ENCODE results near the gene LCOR. TPM values are rescaled to one million over a fixed set of nuclear protein-coding genes. Genes with fewer than 3 reads are reported as not detected.

Gene LCOR
- total and polyA plus RNA-seq, 9 donors = 9.0 to 18.0 (median 12.0) TPM

DNA sequence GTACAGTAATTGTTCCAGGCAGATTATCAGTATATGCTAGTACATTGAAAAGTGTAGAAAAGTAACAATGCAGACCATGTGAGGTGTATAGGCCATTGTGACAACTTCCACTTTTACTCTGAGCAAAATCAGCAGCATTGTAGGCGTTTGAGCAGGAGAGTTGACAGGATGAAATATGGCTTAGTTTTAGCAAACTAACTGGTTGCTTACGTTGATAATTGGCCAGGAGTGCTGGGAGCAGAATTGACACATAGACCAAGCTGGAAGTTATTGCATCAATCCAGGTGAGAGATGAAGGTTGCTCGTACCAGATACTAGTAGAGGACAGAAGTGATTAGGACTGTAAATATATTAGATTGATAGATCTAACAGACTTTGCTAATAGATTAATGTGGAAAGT lies 46.0 kb downstream of the LCOR start:
- no peaks in the 10 kb centered on the region for H3K4me1 ChIP-seq (ENCODE audit: control insufficient read depth, insufficient read depth, low read length)
- H3K4me3 ChIP-seq (ENCODE audit: low read length) = no peak overlapping the region
- H3K27ac ChIP-seq (ENCODE audit: low read length) = no peak overlapping the region

DNA sequence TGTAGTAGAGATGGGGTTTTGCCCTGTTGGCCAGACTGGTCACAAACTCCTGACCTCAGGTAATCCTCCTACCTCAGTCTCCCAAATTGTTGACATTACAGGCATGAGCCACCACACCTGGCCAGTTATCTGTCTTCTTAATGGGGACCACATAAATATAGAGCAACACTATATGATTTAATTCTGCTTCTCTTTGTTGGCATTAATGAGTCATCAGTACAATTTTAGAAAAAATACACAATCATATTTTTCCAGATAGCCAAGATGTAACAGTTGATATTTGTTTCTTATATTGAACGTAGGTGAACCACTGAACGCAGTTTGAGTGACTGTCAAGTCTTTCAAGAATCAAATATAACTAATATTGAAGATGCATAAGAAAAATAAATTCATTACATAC lies 48.5 kb downstream of the LCOR start:
- no CpG with 5 or more reads among the region's 2 CpGs for WGBS (ENCODE audit: insufficient coverage)
- no peaks in the 10 kb centered on the region for H3K27me3 ChIP-seq (ENCODE audit: control insufficient read depth, insufficient read depth, low read length)
- H3K9me3 ChIP-seq (replicated peaks; ENCODE audit: control insufficient read depth, low read depth, low read length) = no peaks in the 10 kb centered on the region
- H3K27ac ChIP-seq (ENCODE audit: low read length) = no peak overlapping the region
- no peaks in the 10 kb centered on the region for H3K36me3 ChIP-seq (ENCODE audit: control insufficient read depth, insufficient read depth, low read length)
- no peak overlapping the region for H3K4me3 ChIP-seq (ENCODE audit: low read length)
- no peak for DNase-seq
- H3K4me1 ChIP-seq (ENCODE audit: control insufficient read depth, insufficient read depth, low read length) = no peaks in the 10 kb centered on the region

More for the DNA sequence above, 46.0 kb downstream of the LCOR start:
- no peak for DNase-seq
- H3K9me3 ChIP-seq (replicated peaks; ENCODE audit: control insufficient read depth, low read depth, low read length) = no peaks in the 10 kb centered on the region
- H3K36me3 ChIP-seq (ENCODE audit: control insufficient read depth, insufficient read depth, low read length) = no peaks in the 10 kb centered on the region
- 63% methylated on average over 3 of the region's 3 CpGs for WGBS (ENCODE audit: insufficient coverage)
- H3K27me3 ChIP-seq (ENCODE audit: control insufficient read depth, insufficient read depth, low read length) = no peaks in the 10 kb centered on the region

DNA sequence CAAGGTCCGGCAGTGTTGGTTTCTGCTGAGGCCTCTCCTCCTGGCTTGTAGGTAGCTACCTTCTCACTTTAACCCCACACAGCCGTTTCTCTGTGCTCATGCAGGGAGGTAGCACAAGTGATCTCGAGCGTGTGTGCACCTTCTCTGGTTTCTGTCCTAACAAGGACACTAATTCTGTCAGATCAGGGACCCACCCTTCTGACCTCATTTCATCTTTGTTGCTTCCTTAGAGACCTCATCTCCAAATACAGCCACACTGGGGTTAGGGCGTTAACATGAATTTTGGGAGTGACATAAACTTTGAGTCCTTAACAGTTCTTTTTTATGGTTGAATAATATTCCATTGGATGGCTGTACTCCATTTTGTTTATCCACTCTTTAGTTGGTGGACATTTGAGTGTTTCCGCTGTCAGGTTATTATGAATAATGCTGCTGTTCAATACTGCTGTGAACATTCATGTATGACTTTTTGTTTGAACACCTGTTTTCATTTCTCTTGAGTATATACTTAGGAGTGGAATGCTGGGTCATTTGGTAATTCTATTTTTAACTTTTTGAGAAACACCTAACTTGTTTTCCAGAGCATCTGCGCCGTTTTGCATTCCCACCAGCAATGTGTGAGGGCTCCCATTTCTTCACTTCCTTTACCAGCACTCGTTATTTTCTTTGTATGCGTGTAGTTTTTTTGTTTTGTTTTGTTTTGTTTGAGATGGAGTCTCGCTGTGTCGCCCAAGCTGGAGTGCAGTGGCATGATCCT lies 57.5 kb downstream of the LCOR start:
- Histone ChIP-seq H3K4me1 (ENCODE audit: control insufficient read depth, insufficient read depth, low read length) (no peaks in the 10 kb centered on the region), H3K4me3 (ENCODE audit: low read length) (no peak overlapping the region), H3K36me3 (ENCODE audit: control insufficient read depth, insufficient read depth, low read length) (peaks cover 8% of the 10 kb centered on the region), H3K27me3 (ENCODE audit: control insufficient read depth, insufficient read depth, low read length) (no peaks in the 10 kb centered on the region), H3K9me3 (replicated peaks; ENCODE audit: control insufficient read depth, low read depth, low read length) (peaks cover 15% of the 10 kb centered on the region), H3K27ac (ENCODE audit: low read length) (no peak overlapping the region)
- DNase-seq = no peak
- whole genome bisulfite sequencing (ENCODE audit: insufficient coverage) = 100% methylated on average over 2 of the region's 12 CpGs

DNA sequence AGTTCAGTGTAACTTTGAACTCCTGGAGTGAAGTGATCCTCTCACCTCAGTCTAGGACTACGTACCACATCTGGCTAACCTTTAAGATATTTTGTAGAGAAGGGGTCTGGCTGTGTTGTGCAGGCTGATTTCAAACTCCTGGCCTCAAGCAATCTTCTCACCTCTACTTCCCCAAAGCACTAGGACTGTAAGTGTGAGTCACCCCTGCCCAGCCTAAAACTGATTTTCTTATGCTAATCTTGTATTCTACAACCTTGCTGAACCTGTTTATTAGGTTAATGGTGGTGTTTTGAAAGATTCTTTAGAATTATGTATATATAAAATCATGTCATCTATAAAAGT lies 58.0 kb downstream of the LCOR start:
- peaks cover 15% of the 10 kb centered on the region for H3K9me3 ChIP-seq (replicated peaks; ENCODE audit: control insufficient read depth, low read depth, low read length)
- H3K27ac ChIP-seq (ENCODE audit: low read length) = no peak overlapping the region
- peaks cover 8% of the 10 kb centered on the region for H3K36me3 ChIP-seq (ENCODE audit: control insufficient read depth, insufficient read depth, low read length)
- WGBS (ENCODE audit: insufficient coverage) = no CpG with 5 or more reads among the region's 1 CpG
- H3K4me1 ChIP-seq (ENCODE audit: control insufficient read depth, insufficient read depth, low read length) = no peaks in the 10 kb centered on the region
- no peaks in the 10 kb centered on the region for H3K27me3 ChIP-seq (ENCODE audit: control insufficient read depth, insufficient read depth, low read length)
- no peak for DNase-seq
- H3K4me3 ChIP-seq (ENCODE audit: low read length) = no peak overlapping the region

DNA sequence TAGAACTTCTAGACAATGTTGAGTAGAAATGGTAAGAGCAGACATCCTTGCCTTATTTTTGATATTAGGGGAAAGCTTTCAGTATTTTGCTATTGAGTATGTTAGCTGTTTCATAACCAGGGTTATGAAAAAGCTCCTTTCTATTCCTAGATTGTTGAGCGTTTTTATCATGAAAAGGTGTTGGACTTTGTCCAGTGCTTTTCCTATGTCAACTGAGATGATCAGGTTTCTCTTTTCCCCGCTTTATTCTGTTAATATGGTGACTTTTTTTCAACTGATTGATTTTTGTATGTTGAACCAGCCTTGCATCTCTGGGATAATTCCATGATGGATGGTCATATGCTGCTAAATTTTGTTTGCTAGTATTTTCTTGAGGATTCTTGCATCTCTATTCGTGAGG lies 58.5 kb downstream of the LCOR start:
- Histone ChIP-seq H3K4me1 (ENCODE audit: control insufficient read depth, insufficient read depth, low read length) (no peaks in the 10 kb centered on the region), H3K36me3 (ENCODE audit: control insufficient read depth, insufficient read depth, low read length) (peaks cover 8% of the 10 kb centered on the region), H3K9me3 (replicated peaks; ENCODE audit: control insufficient read depth, low read depth, low read length) (peaks cover 15% of the 10 kb centered on the region), H3K27ac (ENCODE audit: low read length) (no peak overlapping the region), H3K4me3 (ENCODE audit: low read length) (no peak overlapping the region), H3K27me3 (ENCODE audit: control insufficient read depth, insufficient read depth, low read length) (no peaks in the 10 kb centered on the region)
- no peak for DNase-seq
- no CpG with 5 or more reads among the region's 3 CpGs for WGBS (ENCODE audit: insufficient coverage)

DNA sequence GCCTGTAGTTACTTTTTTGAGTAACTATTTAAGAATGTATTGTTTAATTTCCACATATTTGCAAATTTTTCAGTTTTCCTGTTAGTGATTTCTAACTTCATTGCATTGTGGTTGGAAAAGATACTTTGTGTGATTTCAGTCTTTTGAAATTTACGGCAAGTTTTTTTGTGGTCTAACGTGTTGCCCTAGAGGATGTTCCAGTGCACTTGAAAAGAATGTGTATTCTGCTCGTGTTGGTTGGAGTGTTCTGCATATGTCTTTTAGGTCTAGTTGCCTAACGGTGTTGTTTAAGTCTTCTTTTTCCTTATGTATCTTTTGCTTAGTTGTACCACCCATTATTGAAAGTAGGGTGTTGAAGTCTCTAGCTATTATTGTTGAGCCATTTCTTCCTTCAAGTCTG lies 59.7 kb downstream of the LCOR start:
- DNase-seq = no peak
- WGBS (ENCODE audit: insufficient coverage) = no CpG with 5 or more reads among the region's 4 CpGs
- Histone ChIP-seq H3K27me3 (ENCODE audit: control insufficient read depth, insufficient read depth, low read length) (no peaks in the 10 kb centered on the region), H3K4me3 (ENCODE audit: low read length) (no peak overlapping the region), H3K9me3 (replicated peaks; ENCODE audit: control insufficient read depth, low read depth, low read length) (peaks cover 15% of the 10 kb centered on the region), H3K27ac (ENCODE audit: low read length) (no peak overlapping the region), H3K4me1 (ENCODE audit: control insufficient read depth, insufficient read depth, low read length) (no peaks in the 10 kb centered on the region), H3K36me3 (ENCODE audit: control insufficient read depth, insufficient read depth, low read length) (peaks cover 5% of the 10 kb centered on the region)

DNA sequence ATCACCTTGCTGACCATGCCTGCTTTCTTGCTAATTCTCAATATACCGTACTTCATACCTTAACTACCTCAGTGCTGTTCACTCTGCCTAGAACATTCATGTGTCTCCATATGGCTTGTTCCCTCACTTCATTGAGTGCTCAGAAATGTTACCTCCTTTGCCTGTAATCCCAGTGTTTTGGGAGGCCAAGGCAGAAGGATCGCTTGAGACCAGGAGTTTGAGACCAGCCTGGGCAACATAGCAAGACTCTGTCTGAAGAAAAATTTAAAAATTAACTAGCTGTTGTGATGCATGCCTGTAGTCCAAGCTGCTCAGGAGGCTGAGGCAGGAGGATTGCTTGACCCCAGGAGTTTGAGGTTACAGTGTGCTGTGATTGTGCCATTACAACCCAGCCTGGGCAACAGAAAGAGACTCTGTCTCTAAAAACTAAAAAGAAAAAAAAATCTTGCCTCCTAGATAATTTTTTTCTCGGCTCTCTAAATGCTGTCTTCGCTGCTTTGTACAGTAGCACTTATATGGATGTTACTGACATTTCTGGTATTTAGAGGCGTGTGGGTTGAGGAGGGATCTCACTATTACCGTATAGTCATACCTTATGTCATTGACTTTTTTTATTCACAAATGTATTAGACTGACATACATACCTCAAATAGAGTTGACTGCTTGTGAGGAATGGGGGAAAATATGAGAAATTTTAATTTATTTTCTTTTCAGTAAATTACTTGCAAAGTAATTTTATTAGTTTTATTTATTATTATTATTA lies 63.7 kb downstream of the LCOR start:
- no peaks in the 10 kb centered on the region for H3K36me3 ChIP-seq (ENCODE audit: control insufficient read depth, insufficient read depth, low read length)
- no peaks in the 10 kb centered on the region for H3K4me1 ChIP-seq (ENCODE audit: control insufficient read depth, insufficient read depth, low read length)
- H3K27ac ChIP-seq (ENCODE audit: low read length) = no peak overlapping the region
- H3K9me3 ChIP-seq (replicated peaks; ENCODE audit: control insufficient read depth, low read depth, low read length) = peaks cover 11% of the 10 kb centered on the region
- H3K4me3 ChIP-seq (ENCODE audit: low read length) = no peak overlapping the region
- no peaks in the 10 kb centered on the region for H3K27me3 ChIP-seq (ENCODE audit: control insufficient read depth, insufficient read depth, low read length)
- no peak for DNase-seq
- WGBS (ENCODE audit: insufficient coverage) = 100% methylated on average over 2 of the region's 6 CpGs

DNA sequence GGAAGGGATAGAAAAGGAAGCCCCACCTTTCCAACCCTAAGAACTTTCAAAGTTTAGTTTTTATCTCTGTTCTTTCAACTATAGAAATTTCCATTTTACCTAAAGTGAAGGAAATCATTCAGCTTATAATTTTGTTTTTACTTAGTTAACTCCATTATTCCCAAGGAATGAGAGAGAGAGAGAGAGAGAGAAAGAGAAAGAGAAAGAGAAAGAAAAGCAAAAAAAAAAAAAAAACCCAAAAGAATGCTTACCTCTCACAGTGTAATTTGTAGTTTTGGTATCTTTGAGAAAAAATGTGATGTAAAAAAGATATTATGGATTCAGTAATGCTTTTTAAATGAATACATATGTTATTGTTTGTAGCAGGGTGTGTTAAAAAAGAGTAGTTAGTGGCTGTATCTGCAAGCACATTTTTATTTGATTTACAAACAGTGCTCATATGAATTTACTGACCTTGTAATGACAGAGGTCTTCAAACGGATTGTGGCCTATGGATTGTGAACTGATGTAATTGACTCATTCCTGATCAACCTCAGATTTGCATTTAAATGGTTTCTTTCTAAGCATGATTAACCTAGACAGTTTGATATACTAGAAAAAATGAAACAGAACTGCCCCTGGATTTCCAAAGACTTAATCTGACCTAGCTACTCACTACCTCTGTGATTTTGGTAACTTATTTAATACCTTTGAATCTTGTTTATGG lies 64.9 kb downstream of the LCOR start:
- Histone ChIP-seq H3K27ac (ENCODE audit: low read length) (no peak overlapping the region), H3K27me3 (ENCODE audit: control insufficient read depth, insufficient read depth, low read length) (no peaks in the 10 kb centered on the region), H3K4me1 (ENCODE audit: control insufficient read depth, insufficient read depth, low read length) (no peaks in the 10 kb centered on the region), H3K36me3 (ENCODE audit: control insufficient read depth, insufficient read depth, low read length) (no peaks in the 10 kb centered on the region), H3K4me3 (ENCODE audit: low read length) (no peak overlapping the region), H3K9me3 (replicated peaks; ENCODE audit: control insufficient read depth, low read depth, low read length) (peaks cover 5% of the 10 kb centered on the region)
- no CpG with 5 or more reads among the region's 1 CpG for whole genome bisulfite sequencing (ENCODE audit: insufficient coverage)
- DNase-seq = no peak

DNA sequence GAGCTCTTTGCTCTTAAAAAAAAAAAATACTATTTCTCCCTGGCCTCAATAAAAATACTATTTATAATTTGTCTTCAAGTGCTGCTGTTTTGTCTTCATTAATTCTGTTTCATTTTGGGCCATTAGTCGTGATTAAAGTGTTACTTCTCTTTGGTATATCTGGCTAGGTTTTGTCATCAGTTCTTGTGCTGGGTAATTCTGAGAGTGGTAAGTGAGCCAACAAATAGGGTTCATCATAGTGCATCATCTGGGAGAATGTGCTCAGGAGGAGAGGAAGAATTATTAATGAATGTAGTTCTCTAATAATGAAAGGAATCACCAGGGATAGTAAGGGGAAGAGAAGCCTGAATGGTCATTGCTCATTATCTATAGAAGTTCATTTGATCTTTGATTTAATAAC lies 70.0 kb downstream of the LCOR start:
- no peaks in the 10 kb centered on the region for H3K4me1 ChIP-seq (ENCODE audit: control insufficient read depth, insufficient read depth, low read length)
- no peak for DNase-seq
- H3K27ac ChIP-seq (ENCODE audit: low read length) = no peak overlapping the region
- no peaks in the 10 kb centered on the region for H3K9me3 ChIP-seq (replicated peaks; ENCODE audit: control insufficient read depth, low read depth, low read length)
- no peaks in the 10 kb centered on the region for H3K27me3 ChIP-seq (ENCODE audit: control insufficient read depth, insufficient read depth, low read length)
- WGBS (ENCODE audit: insufficient coverage) = no CpG with 5 or more reads among the region's 1 CpG
- no peak overlapping the region for H3K4me3 ChIP-seq (ENCODE audit: low read length)
- no peaks in the 10 kb centered on the region for H3K36me3 ChIP-seq (ENCODE audit: control insufficient read depth, insufficient read depth, low read length)

DNA sequence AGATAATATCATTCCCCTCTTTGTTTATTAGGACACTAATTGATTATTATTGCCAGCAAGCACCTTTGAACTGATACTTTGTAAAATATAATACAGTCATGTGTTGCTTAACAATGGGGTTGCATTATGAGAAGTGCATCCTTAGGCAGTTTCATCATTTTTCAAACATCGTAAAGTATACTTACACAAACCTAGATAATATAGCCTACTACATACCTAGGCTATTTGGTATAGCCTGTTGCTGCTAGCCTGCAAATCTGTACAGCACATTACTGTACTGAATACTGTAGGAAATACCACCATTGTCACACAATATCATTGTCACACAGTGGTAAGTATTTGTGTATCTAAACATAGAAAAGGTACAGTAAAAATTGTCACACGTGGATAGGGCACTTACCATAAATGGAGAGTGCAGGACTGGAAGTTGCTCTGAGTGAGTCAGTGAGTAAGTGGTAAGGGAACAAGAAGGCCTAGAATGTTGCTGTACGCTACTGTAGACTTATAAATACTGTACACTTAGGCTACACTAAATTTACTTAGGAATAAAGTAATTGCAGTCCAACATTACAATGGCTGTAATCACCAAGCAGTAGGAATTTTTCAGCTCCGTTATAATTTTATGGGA lies 70.7 kb downstream of the LCOR start:
- Histone ChIP-seq H3K36me3 (ENCODE audit: control insufficient read depth, insufficient read depth, low read length) (no peaks in the 10 kb centered on the region), H3K9me3 (replicated peaks; ENCODE audit: control insufficient read depth, low read depth, low read length) (no peaks in the 10 kb centered on the region), H3K4me3 (ENCODE audit: low read length) (no peak overlapping the region), H3K4me1 (ENCODE audit: control insufficient read depth, insufficient read depth, low read length) (no peaks in the 10 kb centered on the region), H3K27ac (ENCODE audit: low read length) (no peak overlapping the region), H3K27me3 (ENCODE audit: control insufficient read depth, insufficient read depth, low read length) (no peaks in the 10 kb centered on the region)
- no peak for DNase-seq
- WGBS (ENCODE audit: insufficient coverage) = no CpG with 5 or more reads among the region's 4 CpGs
